HG02759 (cell line): ENCODE measurements around the gene CDKL4.
A peak's percentile ranks its signal among the peaks of the same experiment; 100 is the strongest.
"Not testable (repeated sequence)": the region's sequence is repeated elsewhere in the genome, so short reads cannot be mapped to it uniquely, and the experiment has no call there.

ENCODE experiments used
- ATAC-seq: cut with Tn5 transposase; IDR thresholded peaks from one replicate; pipeline ENCODE4 v1.9.1; 2021; ENCODE audit warnings: mild to moderate bottlenecking, moderate library complexity; ENCODE audit not compliant: unreplicated experiment

CDKL4 gene

GRCh38 chr2:39243469-39244123, at the start of gene CDKL4:
CDKL4 (minus strand) TSS chr2:39243970.
- no peak for ATAC-seq

DNA sequence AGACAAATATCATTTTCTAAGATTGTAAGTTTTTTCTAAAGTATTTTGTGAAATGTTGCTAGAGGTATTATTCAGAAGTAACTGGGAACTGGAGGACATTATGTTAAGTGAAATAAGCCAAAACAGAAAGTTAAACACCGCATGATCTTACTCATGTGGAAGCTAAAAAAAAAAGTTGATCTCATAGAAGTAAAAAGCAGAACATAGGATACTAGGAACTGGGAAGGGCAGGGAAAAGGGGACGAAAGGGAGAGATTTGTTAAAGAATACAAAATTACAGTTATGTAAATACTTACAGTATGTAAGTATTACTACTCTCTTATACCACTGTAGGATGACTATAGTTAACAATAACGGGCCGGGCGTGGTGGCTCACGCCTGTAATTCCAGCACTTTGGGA, 46.7 kb upstream of the CDKL4 start:
- ATAC-seq, result no peak

DNA sequence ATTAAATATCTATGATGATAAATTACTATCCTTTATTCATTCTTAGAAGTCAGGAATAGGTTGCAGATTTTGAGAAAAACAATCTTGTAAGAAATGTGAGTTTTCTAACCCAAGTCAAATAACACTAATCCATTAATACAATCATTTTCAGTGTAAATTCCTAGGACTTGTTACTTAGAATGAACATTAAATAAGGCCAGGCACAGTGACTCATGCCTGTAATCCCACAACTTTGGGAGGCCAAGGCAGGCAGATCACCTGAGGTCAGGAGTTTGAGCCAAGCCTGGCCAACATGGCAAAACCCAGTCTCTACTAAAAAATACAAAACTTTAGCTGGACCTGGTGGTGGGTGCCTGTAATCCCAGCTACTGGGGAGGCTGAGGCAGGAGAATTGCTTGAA, 45.8 kb upstream of the CDKL4 start:
- no peak for ATAC-seq

DNA sequence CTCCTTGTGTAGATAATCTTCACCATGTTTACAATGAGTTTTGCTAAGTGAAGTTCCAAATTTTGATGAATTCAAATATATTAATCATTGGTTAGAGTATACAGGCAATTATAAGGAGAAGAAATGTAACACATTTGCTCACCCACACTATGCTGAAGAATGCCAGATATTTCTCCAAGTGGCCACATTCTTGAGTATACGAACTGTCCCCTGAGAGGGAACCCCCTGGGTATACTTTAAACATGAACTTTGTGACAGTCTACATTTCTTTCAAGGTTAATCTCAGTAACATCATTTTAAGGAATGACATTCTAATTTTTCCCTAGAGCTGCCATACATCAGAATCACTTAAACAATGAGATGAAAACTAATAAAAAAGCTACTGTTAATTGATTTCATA, 39.8 kb upstream of the CDKL4 start:
- ATAC-seq, result no peak

DNA sequence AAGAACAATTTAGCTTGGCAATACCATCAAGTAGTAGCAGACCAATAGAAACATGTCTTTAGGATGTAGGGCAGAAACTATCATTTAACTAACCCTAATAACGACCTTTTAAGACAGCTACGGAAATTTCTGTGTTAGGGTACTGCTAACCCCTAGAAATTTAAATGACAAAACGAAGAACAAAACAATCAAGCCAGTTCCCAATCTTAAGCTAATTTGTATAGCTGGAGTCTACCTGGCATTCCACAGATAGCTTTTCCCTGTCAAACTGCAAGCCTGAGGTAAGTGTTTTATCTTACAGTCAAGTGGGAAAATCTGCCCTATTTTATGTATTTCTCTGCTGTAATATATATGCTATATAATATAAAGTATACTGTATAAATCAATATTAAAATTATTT, 37.6 kb upstream of the CDKL4 start:
- ATAC-seq, result no peak

DNA sequence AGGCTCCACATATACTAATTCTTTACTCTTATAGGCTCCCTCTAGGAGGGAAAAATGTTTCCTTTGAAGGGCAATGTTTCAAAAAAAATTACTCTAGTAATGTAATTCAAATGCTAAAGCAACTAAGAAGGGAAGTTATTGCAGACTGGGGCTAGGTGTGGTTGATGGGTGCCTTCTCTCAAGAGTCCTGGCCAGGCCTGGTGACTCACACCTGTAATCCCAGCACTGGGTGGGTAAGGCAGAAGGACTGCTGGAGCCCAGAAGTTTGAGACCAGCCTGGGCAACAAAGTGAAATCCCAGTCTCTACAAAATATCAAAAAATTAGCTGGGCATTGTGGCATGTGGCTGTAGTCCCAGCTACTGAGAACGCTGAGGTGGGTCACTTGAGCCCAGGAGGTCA, 31.2 kb upstream of the CDKL4 start:
- no peak for ATAC-seq

- ATAC-seq, result no peak
Observed at GRCh38 chr2:39269941-39270340, 26.2 kb upstream of the CDKL4 start.

GRCh38 chr2:39266916-39267434, 23.2 kb upstream of the CDKL4 start:
- no peak for ATAC-seq

DNA sequence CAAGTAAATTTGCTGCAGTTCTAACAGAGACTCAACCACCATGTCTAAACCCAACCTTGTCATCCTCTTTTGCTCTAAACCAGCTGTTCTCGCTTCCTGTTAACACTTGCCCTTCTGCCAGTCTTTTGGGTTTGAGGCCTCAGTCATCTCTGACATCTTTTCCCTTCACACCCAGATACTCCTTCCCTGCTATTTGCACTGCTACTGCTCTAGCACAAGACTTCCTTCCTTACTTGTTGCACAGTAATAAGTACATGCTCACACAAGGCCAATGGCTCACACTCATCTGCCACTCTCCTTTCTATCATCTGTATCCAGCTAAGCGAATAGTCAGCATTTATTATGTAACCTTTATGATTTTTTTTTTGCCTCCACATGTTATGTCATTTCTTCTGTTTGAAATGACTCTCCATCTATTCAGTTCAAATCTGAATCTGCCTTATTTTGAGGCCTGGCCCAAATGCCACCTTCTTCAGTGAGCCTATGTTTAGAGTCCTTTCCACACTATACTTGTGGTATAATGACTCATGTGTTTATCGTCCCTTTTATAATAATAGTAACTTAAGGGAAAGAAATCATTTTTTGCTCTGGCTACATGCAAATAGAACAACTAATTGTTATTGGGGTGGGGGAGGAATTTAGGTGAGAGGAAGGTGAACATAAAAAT, 22.5 kb upstream of the CDKL4 start:
- ATAC-seq, result peak; percentile 84

DNA sequence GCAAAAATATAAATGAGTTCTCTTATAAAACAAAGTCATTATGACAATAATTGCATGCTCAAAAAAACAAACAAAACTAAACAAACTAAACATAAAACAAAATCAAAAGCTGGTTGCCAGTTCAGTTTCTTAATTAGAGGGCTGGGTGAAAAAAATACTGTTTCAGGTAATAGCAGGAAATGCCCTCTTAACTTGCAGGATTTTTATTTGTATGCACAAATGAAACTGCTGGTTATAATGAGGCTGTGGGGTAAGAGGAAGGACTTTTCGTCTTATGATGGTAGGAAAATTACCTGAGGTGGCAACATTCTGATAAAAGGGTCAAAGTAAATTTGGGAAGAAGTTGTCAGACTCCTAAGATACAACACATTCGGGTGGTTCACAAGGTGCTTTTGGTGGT, 21.5 kb upstream of the CDKL4 start:
- ATAC-seq, result no peak

GRCh38 chr2:39264733-39265132, 21.0 kb upstream of the CDKL4 start:
- peak; percentile 52 for ATAC-seq

- ATAC-seq, result no peak
Observed at GRCh38 chr2:39260087-39260486, 16.3 kb upstream of the CDKL4 start.

DNA sequence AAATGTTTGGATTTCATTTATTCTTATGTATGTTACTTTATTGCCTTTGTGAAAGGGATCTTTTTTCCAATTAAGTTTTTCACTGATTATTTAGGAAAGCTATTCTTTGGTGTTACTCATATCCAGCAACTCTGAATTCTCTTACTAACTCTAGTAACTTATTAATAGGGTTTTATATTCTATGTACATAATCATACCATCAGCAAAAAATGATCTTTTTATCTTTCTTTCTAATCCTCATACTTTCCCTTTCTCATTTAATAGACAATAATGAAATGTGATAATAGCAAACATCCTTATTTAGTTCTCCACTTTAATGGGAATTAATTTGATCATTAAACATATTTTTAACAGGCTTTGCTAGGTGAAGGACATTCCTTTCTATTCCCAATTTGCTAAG, 12.3 kb upstream of the CDKL4 start:
- ATAC-seq, result no peak

DNA sequence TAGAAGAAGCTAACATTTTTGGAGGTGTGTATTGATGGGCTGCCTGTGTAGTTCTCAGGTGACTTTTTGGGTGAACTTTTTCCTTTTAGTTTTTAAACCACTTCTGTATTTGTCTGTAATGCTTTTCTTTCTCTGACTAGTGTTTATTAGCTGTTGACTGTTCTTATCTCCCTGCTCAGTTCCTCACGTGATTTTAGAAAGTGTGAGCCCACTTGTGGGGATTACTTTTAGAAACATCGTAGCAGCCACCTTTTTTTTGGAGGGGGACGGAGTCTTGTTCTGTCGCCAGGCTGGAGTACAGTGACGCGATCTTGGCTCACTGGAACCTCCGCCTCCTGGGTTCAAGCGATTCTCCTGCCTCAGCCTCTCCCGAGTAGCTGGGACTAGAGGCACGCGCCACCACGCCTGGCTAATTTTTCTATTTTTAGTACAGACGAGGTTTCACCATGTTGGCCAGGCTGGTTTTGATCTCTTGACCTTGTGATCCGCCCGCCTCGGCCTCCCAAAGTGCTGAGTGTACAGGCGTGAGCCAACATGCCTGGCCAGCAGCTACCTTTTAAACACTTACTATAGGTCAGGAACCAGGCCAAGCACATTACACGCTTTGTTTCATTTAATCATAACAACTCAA, 9.2 kb upstream of the CDKL4 start:
- ATAC-seq, result no peak

- ATAC-seq, result no peak
Observed at GRCh38 chr2:39247512-39248043, 3.8 kb upstream of the CDKL4 start.

- no peak for ATAC-seq
Observed at GRCh38 chr2:39246382-39246980, 2.7 kb upstream of the CDKL4 start.

GRCh38 chr2:39244963-39245625, 1.3 kb upstream of the CDKL4 start:
- ATAC-seq, result not testable (repeated sequence)

GRCh38 chr2:39244241-39244862, 582 bp upstream of the CDKL4 start:
- not testable (repeated sequence) for ATAC-seq

GRCh38 chr2:39241588-39241987, 2.2 kb downstream of the CDKL4 start:
- no peak for ATAC-seq

DNA sequence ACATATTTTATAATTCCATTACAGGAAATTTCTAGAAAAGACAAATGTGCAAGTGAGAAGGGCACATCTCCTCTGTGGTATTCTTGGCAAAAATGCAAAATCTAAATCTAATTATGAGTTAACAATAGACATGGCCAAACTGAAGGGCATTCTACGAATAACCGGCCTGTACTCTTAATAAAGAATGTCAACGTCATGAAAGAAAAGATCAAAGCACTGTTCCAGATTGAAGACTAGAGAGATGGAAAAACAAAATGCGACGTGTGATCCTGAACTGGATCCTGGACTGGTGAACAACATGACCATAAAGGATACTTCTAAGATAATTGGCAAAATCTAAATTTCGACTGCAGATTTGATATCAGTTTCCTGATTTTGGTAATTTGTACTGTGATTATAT, 3.0 kb downstream of the CDKL4 start:
- no peak for ATAC-seq
